Astrocyte (in vitro differentiated cells and primary cell): ENCODE measurements around the gene C1orf35. TPM values are rescaled to one million over a fixed set of nuclear protein-coding genes. Genes with fewer than 3 reads are reported as not detected.

ENCODE experiments used
- DNase-seq: peaks from one replicate; pipeline ENCODE4 v3.0.0-alpha.2; 2010; ENCODE audit warnings: low read depth
- FAIRE-seq: peaks from 2 replicates; lab custom pipeline; 2011; peaks lifted over from hg19 to GRCh38; lab: Jason Lieb, UNC
- H2AFZ ChIP-seq: 2 replicates; pipeline ENCODE4 v1.6.0; 2012; ENCODE audit warnings: low read depth, low read length, inconsistent platforms
- H3K27ac ChIP-seq: 2 replicates; pipeline ENCODE4 v1.5.1; 2011; ENCODE audit warnings: low read depth, low read length, inconsistent platforms
- H3K27me3 ChIP-seq: 2 replicates; pipeline ENCODE4 v1.6.0; 2011; ENCODE audit warnings: low read length, inconsistent platforms; ENCODE audit not compliant: insufficient read depth
- H3K36me3 ChIP-seq: 2 replicates; pipeline ENCODE4 v1.5.1; 2011; ENCODE audit warnings: low read length, inconsistent platforms; ENCODE audit not compliant: insufficient read depth
- H3K4me1 ChIP-seq: 2 replicates; pipeline ENCODE4 v1.5.1; 2011; ENCODE audit warnings: low read length, inconsistent platforms; ENCODE audit not compliant: insufficient read depth
- H3K4me2 ChIP-seq: 2 replicates; pipeline ENCODE4 v1.6.0; 2012; ENCODE audit warnings: low read length, inconsistent platforms
- H3K4me3 ChIP-seq: 2 replicates; pipeline ENCODE4 v1.5.1; 2011; ENCODE audit warnings: low read depth, mild to moderate bottlenecking, low read length, inconsistent platforms; ENCODE audit not compliant: insufficient read depth
- H3K79me2 ChIP-seq: 2 replicates; pipeline ENCODE4 v1.6.0; 2012; ENCODE audit warnings: mild to moderate bottlenecking, low read length, inconsistent platforms; ENCODE audit not compliant: insufficient read depth
- H3K9ac ChIP-seq: 2 replicates; pipeline ENCODE4 v1.6.0; 2012; ENCODE audit warnings: mild to moderate bottlenecking, low read length, inconsistent platforms
- H3K9me3 ChIP-seq: 2 replicates; pipeline ENCODE4 v1.5.1; 2012; ENCODE audit warnings: low read depth, mild to moderate bottlenecking, low read length, inconsistent platforms; ENCODE audit not compliant: insufficient read depth
- H4K20me1 ChIP-seq: 2 replicates; pipeline ENCODE4 v1.6.0; 2012; ENCODE audit warnings: low read length, inconsistent platforms; ENCODE audit not compliant: insufficient read depth
- H3K27ac Mint-ChIP-seq: one replicate; pipeline ENCODE4 v1.8.0; 2021; ENCODE audit warnings: mild to moderate bottlenecking, mixed read lengths; ENCODE audit not compliant: unreplicated experiment
- H3K27me3 Mint-ChIP-seq: one replicate; pipeline ENCODE4 v1.8.0; 2021; ENCODE audit warnings: low read depth, mixed read lengths; ENCODE audit not compliant: unreplicated experiment
- H3K36me3 Mint-ChIP-seq: one replicate; pipeline ENCODE4 v1.8.0; 2021; ENCODE audit warnings: low read depth, mixed read lengths; ENCODE audit not compliant: unreplicated experiment
- H3K4me1 Mint-ChIP-seq: one replicate; pipeline ENCODE4 v1.8.0; 2021; ENCODE audit warnings: low read depth, mixed read lengths; ENCODE audit not compliant: unreplicated experiment
- H3K4me3 Mint-ChIP-seq: one replicate; pipeline ENCODE4 v1.8.0; 2021; ENCODE audit warnings: mild to moderate bottlenecking, moderate library complexity, mixed read lengths; ENCODE audit not compliant: unreplicated experiment
- H3K9me3 Mint-ChIP-seq: one replicate; pipeline ENCODE4 v1.8.0; 2021; ENCODE audit warnings: mild to moderate bottlenecking, mixed read lengths; ENCODE audit not compliant: unreplicated experiment
- CTCF ChIP-seq: IDR thresholded peaks from 2 replicates; pipeline ENCODE4 v1.5.1; 2011; ENCODE audit warnings: low read depth, mild to moderate bottlenecking, inconsistent platforms, low read length, moderate library complexity; ENCODE audit not compliant: insufficient read depth
- EZH2 ChIP-seq: IDR thresholded peaks from 2 replicates; pipeline ENCODE4 v1.6.1; 2012; ENCODE audit warnings: mild to moderate bottlenecking, low read length, inconsistent platforms; ENCODE audit not compliant: insufficient read depth
- total RNA-seq: library from RNA; stranded (reverse); gene quantifications from 2 replicates; pipeline ENCODE4 v1.2.1, GENCODE V29; 2021

C1orf35 gene
- total RNA-seq, 1 donor from 2014 or later: 21.8 TPM

DNA sequence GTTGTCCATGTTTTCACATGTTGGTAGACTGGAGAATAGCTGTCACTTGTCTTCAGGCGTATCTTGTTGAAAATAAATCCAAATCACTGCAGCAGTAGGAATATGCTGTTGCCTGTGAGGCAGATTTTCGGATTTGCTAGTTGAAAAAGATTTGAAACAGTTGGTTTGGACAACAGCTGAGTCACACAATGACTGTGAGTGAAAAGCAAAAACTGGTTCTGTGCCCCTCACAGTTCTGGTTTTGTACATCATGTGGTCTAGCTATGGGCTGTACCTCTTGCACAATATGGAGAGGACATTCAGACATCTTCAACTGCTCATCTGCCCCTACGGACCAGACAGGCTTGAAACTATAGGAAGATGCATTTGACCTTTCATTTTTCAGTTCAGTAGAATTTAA, 18.8 kb downstream of the C1orf35 start:
- Histone ChIP-seq H3K27ac (peak overlapping the region; percentile 97), H3K79me2 (peaks cover 86% of the 10 kb centered on the region), H3K27me3 (no peaks in the 10 kb centered on the region), H2AFZ (no peak overlapping the region), H3K9me3 (no peaks in the 10 kb centered on the region), H3K9ac (peak overlapping the region; percentile 100), H3K4me1 (peaks cover 55% of the 10 kb centered on the region), H3K4me2 (peak overlapping the region; percentile 98), H4K20me1 (peaks cover 79% of the 10 kb centered on the region), H3K36me3 (peaks cover 12% of the 10 kb centered on the region), H3K4me3 (peak overlapping the region; percentile 97)
- peak overlapping the region; percentile 99 for H3K27ac Mint-ChIP-seq
- peak; percentile 42 for DNase-seq
- FAIRE-seq: no peak
- TF ChIP-seq CTCF (no peak), EZH2 (no peak)
- peaks cover 5% of the 10 kb centered on the region for H3K36me3 Mint-ChIP-seq
- no peaks in the 10 kb centered on the region for H3K27me3 Mint-ChIP-seq
- peak overlapping the region; percentile 98 for H3K4me3 Mint-ChIP-seq
- H3K4me1 Mint-ChIP-seq: peaks cover 48% of the 10 kb centered on the region
- H3K9me3 Mint-ChIP-seq: no peaks in the 10 kb centered on the region

DNA sequence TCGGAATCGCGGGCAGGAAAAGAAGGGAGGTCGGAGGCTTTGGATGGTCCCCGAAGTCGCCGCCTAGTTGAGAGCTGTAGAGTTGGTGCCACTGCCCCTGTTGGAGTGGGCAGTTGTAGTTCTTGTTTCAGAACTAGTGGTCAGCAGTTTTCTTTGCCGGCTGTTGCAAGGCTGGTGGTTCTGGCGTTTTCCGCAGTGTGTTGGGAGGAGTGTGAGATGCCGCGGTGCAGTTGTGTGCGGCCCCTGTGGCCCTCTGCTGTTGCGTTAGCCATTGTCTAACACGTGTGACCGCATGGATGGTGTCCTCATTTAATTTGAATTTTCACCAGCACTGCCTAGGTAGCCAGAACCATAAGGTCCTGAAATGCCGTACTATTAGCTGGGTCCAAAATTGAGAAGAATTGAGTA, 19.2 kb downstream of the C1orf35 start:
- FAIRE-seq: no peak
- peak overlapping the region; percentile 97 for H3K27ac ChIP-seq

More for the DNA sequence above, 19.2 kb downstream of the C1orf35 start:
- peaks cover 79% of the 10 kb centered on the region for H4K20me1 ChIP-seq
- peaks cover 51% of the 10 kb centered on the region for H3K4me1 ChIP-seq
- Mint-ChIP-seq H3K27ac (peak overlapping the region; percentile 99), H3K4me1 (peaks cover 43% of the 10 kb centered on the region), H3K4me3 (peak overlapping the region; percentile 98), H3K27me3 (no peaks in the 10 kb centered on the region), H3K36me3 (peaks cover 5% of the 10 kb centered on the region), H3K9me3 (no peaks in the 10 kb centered on the region)
- DNase-seq: no peak
- no peaks in the 10 kb centered on the region for H3K9me3 ChIP-seq
- H3K27me3 ChIP-seq: no peaks in the 10 kb centered on the region
- peaks cover 8% of the 10 kb centered on the region for H3K36me3 ChIP-seq
- peak overlapping the region; percentile 97 for H3K4me3 ChIP-seq
- no peak overlapping the region for H2AFZ ChIP-seq
- peak overlapping the region; percentile 98 for H3K4me2 ChIP-seq
- H3K79me2 ChIP-seq: peaks cover 85% of the 10 kb centered on the region
- no peak for TF ChIP-seq EZH2
- no peak for TF ChIP-seq CTCF
- peak overlapping the region; percentile 100 for H3K9ac ChIP-seq
